PC-3 (cell line): ENCODE data around the gene HMCN2.

Experiments used
- EZH2 ChIP-seq: fragments of 300-600 bp; sonication (generic); IDR thresholded peaks from one replicate; pipeline ENCODE4 v1.6.1; 2017; ENCODE audit warnings: antibody characterized with exemption, mild to moderate bottlenecking, low read length; ENCODE audit not compliant: unreplicated experiment
- EZH2phosphoT487 ChIP-seq: fragments of 300-600 bp; sonication (generic); IDR thresholded peaks from 2 replicates; pipeline ENCODE4 v1.6.1; 2018; ENCODE audit warnings: mild to moderate bottlenecking, antibody characterized with exemption, low read length, borderline replicate concordance
- TF ChIP-seq, protein P1 (sequence below): fragments of 300-600 bp; sonication (generic); conservative IDR thresholded peaks from 2 replicates; pipeline ENCODE4 v1.5.1; 2017; ENCODE audit warnings: antibody characterized with exemption, low read depth, mild to moderate bottlenecking, low read length

DNA sequence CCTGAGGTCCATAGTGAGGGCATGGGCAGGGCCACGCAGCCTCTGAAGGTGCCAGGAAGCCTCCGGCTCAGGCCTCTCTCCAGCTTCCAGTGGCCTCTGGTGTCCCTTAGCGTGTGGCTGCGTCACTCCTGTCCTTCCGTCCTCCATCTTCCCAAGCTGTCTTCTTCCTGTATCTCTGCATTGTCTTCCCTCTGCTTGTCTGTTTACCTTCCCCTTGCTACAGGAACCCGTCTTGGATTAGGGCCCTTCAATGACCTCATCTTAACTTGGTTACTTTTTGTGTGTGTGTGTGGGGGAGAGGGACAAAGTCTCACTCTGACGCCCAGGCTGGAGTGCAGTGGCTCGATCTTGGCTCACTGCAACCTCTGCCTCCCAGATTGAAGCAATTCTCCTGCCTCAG, 193.6 kb downstream of the HMCN2 start:
- TF ChIP-seq, protein P1, sequence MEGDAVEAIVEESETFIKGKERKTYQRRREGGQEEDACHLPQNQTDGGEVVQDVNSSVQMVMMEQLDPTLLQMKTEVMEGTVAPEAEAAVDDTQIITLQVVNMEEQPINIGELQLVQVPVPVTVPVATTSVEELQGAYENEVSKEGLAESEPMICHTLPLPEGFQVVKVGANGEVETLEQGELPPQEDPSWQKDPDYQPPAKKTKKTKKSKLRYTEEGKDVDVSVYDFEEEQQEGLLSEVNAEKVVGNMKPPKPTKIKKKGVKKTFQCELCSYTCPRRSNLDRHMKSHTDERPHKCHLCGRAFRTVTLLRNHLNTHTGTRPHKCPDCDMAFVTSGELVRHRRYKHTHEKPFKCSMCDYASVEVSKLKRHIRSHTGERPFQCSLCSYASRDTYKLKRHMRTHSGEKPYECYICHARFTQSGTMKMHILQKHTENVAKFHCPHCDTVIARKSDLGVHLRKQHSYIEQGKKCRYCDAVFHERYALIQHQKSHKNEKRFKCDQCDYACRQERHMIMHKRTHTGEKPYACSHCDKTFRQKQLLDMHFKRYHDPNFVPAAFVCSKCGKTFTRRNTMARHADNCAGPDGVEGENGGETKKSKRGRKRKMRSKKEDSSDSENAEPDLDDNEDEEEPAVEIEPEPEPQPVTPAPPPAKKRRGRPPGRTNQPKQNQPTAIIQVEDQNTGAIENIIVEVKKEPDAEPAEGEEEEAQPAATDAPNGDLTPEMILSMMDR: no peak
- TF ChIP-seq EZH2 (no peak), EZH2phosphoT487 (no peak)
